ENCODE measurements around the gene LRBA.

The LRBA gene

DNA sequence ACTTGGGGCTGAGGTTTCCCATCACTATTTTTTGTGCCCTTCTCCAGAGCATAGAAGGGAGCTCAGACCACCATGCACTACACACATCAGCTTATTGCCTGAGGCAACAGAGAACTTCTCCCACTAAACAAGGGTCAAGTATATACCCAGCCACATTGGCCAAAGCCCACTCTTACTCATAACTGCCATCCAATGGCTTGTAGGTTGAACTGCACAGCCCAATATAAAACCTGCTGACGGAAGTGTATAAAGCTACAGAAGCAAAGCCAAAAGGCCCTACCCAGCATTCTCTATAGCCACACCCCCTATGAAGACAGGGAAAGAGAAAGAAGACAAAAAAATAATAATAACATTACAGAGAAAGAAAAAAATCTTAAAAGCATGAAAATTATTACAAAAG is 139.7 kb downstream of the LRBA start:
- DNase-seq (ENCODE audit: low spot score) = no peak

DNA sequence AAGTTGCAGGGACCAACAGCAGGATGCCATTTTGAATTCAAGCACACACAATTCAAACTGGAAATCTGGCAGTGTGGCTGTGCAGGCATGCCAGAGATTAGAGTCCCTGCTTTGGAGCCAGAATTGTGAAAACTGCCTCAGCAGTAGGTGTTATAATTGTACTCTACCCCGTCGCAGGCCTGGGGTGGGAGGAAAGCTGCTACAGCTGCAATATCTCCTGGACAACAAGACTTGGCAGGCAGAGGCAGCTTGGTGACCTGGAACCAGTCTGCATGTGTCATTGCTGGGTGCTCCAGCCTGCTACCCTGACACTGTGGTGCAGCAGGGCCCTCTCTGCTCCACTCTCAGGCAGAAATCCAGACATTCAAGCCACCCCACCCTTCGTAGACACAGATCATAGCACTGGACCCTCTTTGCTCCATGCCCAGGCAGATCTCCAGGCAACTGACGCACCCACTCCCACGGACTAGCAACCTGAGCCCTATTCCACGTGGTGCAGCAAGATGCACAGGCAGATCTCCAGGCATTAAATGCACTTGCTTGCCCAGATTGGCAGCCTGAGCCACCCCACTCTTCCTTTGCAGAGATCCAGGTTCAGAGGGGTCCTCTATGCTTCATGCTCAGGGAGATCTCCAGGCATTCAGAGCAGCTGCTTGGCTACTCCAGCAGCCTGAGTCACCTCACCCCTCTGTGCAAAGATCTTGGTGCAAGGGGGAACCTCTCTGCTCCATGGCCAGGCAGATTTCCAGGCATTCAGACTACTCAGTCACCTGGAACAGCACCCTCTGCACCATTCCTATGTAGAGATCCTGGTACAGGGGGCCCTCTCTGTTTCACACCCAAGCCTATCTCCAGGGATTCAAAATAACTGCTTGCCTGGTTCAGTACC is 140.5 kb downstream of the LRBA start:
- DNase-seq (ENCODE audit: low spot score) = peak; percentile 67

DNA sequence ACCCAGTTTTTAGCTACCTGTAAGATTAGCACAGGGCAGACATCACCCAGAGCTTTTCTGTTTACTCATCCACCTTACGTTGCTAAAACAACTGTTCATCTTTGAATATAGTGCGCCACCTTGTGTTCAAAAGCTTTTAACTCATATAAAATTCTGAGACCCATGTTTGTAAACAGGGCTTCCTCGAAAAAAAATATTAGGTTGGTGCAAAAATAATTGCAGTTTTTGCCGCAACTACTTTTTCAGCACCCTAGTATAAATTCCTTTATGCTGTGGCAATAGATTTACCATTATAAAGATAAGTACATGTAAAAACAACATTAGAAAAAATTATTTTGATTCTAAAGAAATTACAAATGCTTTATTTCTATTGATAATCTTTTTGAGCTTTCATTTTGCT is 147.9 kb downstream of the LRBA start:
- DNase-seq (ENCODE audit: low spot score) = peak; percentile 81

DNA sequence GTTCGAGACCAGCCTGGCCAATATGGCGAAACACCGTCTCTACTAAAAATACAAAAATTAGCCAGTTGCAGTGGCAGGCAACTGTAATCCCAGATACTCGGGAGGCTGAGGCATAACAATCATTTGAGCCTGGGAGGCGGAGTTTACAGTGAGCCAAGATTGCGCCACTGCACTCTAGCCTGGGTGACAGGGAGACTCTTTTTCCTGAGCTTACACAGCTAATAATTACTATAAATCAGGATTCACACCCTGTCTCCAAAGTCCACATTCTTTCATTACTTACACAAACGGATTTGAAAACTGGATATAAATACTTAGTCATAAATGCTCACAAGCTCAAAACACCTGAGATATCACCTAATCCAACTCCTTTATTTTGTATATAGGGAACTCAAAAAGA is 151.6 kb downstream of the LRBA start:
- DNase-seq (ENCODE audit: low spot score) = no peak

DNA sequence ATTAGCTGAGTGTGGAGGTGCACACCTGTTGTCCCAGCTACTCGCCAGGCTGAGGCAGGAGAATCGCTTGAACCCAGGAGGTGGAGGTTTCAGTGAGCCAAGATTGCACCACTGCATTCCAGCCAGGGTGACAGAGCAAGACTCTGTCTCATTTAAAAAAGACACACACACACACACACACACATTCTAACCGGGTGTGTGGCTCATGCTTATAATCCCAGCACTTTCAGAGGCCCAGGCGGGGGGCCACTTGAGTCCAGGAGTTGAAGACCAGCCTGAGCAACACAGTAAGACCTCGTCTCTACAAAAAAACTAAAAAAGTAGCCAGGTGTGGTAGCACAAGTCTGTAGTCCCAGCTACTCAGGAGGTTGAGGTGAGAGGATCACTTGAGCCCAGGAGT is 152.3 kb downstream of the LRBA start:
- DNase-seq (ENCODE audit: low spot score) = no peak

DNA sequence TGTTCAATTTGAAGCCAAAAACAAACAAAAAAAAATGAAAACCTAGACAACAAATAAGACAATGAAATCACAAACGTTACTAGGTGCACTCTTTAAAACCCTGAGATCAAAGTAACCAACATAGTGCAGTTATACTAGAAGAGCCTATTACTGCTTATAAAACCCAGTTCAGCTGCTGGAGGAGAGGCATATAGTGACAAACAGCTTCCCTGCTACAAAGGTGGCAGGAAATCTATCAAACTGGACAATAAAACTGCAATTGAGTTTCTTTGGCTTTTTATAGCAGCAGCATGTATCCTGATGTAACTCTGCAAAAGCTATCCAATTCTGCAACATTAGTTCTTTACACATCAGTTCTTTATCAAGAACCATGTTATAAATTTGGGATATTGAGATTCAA is 155.6 kb downstream of the LRBA start:
- DNase-seq (ENCODE audit: low spot score) = no peak

DNA sequence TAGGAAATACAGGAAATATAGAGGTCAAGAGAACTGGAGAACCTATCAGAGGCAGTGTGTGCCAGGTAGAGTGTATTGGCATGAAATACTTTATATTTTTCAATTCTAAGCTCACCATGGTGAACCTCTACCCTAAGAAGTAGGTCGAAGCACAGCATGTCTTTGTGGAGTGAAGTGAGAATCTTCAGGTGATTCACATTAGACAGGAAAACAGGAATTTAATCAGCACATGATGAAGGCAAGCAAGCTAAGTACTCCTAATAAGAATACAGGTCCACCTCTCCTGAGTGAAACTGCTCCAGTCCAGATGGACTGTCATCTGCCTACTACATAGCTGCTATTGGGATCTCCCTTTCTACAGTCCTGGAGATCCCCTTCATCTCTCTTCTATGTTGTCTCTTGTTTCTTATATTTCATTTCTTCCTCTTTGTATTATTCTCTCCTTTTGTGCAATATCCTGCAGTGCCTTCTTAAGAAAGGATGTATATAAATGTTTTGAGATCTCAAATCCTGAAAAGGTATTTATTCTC is 159.0 kb downstream of the LRBA start:
- no peak for DNase-seq (ENCODE audit: low spot score)

DNA sequence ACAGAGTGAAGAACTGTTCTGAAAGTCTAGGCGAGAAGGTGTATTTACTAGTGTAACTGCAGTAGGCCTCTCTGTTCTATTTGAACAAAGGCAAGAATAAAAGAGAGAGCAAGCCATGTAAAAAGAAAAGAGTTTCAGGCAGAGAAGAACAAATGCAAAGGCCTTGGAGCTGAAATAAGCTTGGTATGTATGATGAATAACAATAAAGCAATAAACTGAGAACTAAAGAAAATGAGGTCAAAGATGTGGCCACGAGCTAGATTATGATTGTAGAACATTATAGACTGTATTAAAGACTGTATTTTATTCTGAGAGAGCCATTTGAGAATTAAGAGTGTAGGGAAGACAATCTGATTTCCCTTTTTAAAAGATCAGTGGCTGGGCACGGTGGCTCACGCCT is 160.5 kb downstream of the LRBA start:
- DNase-seq (ENCODE audit: low spot score) = no peak

DNA sequence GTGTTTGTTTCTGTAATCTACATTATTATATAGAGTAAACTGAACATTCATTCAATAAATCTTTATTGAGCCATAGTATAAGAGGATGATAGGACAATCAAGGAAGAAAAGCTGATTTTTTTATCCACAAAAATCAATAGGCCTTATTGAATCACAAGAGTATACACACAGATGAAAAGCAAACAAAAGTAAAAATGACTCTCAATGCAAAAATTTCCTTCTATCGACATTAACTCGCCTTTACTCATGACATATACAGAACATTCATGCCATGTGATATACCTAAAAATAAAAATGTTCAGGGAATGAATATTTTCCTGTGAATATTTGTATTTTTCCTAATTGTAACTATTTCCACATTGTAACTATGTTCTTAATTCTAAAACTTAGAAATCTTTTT is 161.2 kb downstream of the LRBA start:
- no peak for DNase-seq (ENCODE audit: low spot score)

DNA sequence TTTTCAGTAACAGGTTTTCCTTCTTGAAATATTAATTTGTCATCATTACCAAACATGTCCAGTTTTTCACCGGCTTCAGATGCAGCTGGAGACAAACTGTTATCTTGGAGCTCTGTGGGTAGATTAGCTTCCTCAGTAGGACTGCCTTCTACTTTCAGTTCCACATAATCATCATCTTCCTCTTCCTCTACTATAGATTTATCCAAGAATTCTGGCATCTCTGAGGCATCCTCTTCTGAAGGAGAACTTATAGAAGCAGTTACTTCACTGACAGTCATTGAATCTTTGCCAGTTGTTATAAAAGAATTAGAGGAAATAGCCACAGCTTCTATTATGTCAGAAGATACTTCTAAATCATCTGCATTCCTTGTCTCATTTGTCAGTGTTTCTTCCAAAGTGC is 162.9 kb downstream of the LRBA start:
- DNase-seq (ENCODE audit: low spot score) = peak; percentile 35

DNA sequence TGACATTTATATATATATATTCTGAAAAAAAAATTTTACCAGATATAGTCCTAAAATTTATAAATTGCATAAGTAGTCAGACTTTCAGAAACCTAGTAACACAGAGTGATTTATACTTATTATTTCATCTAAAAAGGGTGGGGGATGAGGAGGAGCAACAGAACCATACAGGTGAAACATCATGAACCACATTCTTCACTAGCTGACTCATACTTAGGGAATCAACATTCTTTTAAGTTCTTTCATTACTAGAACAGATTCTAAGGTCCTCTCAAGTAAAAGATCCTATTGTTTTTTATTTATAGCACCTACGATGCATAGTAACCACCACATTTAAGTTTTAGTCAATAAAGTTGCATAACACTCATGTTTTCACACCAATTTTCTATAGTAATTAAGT is 166.1 kb downstream of the LRBA start:
- no peak for DNase-seq (ENCODE audit: low spot score)

DNA sequence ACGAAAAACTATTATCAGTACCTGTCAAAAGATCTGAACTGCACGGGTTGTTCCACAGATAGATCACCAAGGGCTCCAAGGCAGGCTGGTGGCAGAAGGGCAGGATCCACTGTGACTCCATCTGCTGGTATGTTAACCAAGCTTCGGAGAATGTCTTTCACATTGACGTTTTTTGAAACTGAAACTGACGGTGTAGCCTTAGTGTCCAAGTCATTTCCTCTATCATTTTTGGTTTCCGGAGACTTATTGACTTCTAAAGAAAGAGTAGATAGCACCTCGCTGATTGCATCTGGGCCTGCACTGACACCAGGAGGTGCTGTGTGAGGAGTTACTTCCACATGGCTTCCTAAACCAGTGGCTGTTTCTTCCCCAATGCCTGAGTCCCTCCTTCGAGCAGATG is 186.9 kb downstream of the LRBA start:
- DNase-seq (ENCODE audit: low spot score) = peak; percentile 10

DNA sequence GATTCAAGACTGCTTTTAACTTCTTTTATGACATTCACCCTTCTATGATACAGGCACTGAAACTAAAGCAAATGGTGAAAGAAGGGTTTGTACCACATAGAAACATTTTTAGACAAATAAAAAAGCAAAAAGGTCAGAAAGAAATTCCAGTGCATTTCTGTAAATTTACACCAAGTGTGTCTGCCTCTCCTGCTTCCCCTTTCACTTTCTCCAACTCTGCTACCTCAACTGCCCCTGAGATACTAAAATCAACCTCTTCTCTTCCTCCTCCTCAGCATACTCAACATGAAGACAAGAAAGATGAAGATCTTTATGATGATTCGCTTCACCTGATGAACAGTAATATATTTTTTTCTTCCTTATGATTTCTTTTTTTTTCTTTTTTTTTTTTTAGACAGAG is 187.9 kb downstream of the LRBA start:
- DNase-seq (ENCODE audit: low spot score) = no peak

DNA sequence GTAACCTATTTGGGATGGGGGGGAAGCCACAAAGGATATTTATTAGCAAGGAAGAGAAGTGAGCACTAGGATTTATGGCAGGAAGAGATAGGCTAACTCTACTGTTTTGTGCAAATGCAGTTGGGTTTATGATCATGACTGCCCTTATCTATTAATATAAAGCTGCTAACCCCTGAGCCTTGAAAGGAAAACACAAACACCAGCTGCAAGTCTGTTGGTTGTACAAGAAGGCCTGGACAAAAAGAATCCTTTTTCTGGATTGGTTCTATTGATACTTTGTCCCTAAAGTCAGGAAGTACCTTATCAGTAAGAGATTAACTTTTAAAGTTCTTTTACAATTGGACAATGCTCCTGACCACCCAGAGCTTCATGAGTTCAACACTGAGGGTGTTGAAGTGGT is 188.8 kb downstream of the LRBA start:
- no peak for DNase-seq (ENCODE audit: low spot score)

DNA sequence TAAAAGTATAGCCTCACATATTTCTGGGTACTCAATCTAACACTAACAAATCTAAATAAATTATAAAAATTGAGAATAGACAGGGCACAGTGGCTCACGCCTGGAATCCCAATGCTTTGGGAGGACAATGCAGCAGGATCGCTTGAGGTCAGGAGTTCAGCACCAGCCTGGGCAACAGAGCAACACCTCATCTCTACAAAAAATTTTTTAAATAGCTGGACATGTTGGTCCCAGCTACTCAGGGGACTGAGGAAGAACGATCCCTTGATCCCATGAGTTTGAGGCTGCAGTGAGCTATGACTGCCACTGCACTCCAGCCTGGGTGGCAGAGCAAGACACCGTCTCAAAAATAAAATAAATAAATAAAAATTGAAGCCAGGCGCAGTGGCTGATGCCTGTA is 192.7 kb downstream of the LRBA start:
- DNase-seq (ENCODE audit: low spot score) = no peak

DNA sequence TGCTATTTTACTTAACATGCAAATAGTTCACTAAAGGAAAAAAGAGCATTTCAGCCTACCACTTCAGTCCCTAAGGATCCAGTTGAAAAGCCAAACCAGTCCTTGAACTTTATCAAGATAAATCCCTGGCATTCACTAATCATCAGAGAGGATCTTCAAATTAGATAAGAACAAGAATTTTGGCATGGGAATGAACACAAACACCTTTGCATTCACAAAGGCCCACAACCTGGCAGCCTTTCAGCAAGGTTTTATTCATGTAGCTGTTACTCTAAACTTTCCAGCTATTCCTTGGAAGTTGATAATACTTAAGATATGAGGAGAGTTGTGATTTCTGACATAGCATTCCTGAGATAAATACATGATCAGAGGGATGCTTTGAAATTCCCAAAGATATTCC is 193.4 kb downstream of the LRBA start:
- no peak for DNase-seq (ENCODE audit: low spot score)

DNA sequence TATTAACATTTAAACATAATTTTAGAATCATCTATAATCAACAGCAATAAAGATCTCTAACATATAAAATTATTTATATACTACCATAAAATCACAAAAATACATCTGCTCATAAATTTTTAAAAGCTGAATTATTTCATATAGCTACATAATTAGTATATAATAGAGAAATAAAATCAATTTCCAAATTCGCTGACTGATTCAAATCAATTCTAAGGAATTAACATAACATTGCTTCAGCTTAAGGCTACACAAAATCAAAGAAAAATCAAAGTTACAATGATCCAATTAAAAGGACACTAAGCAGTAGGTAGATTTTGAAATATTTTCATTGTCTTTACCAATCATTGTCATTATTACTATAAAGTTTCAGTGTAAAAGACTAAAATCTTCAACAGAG is 194.7 kb downstream of the LRBA start:
- DNase-seq (ENCODE audit: low spot score) = no peak

DNA sequence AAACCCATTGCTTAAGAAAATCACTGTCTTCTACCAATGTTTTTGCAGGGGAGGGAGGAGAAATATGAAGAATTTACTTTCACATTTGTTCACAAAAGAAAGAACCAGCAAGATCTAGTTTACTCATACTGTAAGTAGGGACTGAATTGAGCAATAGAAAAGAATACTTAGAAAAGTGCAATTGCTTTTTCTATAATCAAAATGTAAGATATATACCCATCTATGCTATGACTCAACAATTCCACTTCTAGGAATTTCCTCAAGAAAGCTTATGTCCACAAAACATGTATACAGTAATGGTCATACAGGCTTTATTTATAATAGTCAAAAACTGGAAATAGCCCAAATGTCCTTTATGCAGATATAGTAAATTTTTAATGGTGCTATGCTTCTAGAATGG is 196.4 kb downstream of the LRBA start:
- no peak for DNase-seq (ENCODE audit: low spot score)

DNA sequence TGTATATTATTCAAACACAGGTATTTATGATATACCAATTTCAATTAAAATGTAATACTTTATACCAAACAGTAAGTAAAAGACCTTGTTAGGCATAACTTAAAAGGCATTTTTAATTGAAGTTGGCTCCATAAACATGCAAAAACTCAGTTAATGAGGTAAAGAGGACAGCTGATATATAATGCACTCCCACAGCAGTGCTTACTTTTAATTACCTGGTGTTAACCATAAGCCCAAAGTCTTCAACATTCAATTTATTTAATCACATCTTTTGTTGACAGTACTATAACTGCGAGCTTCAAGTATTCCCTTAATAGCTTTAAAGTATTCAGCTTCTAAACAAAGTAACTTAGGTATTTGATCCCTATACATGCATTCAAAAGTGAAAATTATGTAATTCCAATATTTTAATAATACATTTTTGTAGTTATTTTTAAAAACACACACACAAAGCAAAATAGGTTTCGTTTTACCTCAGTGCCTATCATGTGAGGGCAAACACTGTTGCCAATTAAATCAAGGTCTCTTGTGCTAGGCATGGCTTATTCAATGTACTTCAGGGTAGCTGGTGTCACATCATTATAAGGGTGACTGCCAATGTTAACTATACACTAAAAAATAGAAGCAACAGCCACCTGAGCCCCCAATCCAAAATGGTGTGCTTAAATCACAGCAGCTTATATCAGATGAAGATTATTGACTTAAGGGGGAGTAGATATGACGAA is 197.1 kb downstream of the LRBA start:
- DNase-seq (ENCODE audit: low spot score) = no peak

DNA sequence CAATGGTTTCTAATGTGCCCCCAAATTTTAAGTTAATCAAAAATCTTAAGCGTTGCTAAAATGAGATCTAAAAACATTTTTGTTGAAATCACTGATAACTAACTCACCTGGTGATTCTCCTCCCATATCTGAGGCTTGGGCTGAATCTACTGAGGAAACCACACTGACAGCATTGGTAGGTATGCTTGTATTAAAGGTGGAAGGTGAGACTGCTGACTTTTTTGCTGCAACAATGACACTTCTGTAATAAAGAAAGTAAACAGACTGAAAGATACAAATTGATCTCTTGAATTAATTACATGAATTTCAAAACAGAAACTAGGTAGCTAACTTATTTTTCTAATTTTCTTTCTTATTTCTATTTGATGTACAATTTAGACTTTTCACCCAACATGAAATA is 198.1 kb downstream of the LRBA start:
- DNase-seq (ENCODE audit: low spot score) = no peak

DNA sequence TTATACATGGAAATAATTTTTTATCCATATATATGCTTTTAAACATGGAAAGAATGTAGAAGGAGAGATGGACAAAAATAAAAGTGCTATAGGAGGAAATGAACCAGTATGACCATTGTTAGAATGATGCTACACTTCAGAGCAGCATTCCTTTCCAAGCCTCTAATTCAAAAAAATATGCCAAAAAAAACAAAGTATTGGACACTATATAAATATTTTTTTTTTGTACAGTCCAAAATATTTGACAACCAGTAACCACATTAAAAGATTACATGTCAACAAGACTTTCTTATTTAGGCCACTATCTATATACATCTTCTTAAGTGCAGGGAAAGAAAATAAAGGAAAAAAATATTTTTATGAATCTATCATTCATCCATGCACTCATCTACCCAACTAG is 198.6 kb downstream of the LRBA start:
- no peak for DNase-seq (ENCODE audit: low spot score)

DNA sequence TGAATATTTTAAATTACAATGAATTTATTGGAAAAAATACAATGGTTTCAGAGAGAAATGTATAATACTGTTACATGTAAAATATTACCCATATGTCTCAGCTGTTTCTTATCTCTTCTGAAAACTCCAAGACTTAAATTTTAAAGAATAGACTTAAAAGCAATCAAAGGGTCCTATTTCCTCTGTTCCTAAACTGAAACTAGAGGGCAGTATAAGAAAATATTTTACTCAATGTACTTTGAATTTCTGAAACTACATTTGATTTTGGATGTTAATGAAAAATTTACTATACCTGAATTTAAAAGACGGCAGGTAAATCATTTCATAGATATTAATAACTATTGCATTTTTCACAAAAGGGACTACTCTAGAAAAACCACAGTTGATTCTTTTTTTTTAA is 200.2 kb downstream of the LRBA start:
- DNase-seq (ENCODE audit: low spot score) = no peak
